ACC112 (cell line): Measurements from ENCODE around the gene RLN3.
A peak's percentile ranks its signal among the peaks of the same experiment; 100 is the strongest.

Source experiments
- H2AFZ ChIP-seq: fragments of 200-600 bp; sonication (generic); one replicate; pipeline ENCODE4 v1.6.0; 2017; ENCODE audit warnings: antibody characterized with exemption, low read length; ENCODE audit not compliant: unreplicated experiment
- H3K27ac ChIP-seq: fragments of 200-600 bp; sonication (generic); 2 replicates; pipeline ENCODE4 v1.5.1; 2014; ENCODE audit warnings: low read depth, mild to moderate bottlenecking, antibody characterized with exemption, low read length, moderate library complexity
- H3K27me3 ChIP-seq: fragments of 200-600 bp; sonication (generic); 2 replicates; pipeline ENCODE4 v1.6.1; 2014; ENCODE audit warnings: mild to moderate bottlenecking, antibody characterized with exemption, low read length, moderate library complexity, mixed read lengths; ENCODE audit not compliant: insufficient read depth
- H3K36me3 ChIP-seq: fragments of 200-600 bp; sonication (generic); 2 replicates; pipeline ENCODE4 v1.6.1; 2016; ENCODE audit warnings: mild to moderate bottlenecking, antibody characterized with exemption, low read length, moderate library complexity, mixed read lengths; ENCODE audit not compliant: insufficient read depth
- H3K4me1 ChIP-seq: fragments of 200-600 bp; sonication (generic); one replicate; pipeline ENCODE4 v1.6.1; 2016; ENCODE audit warnings: low read length, mixed read lengths; ENCODE audit not compliant: insufficient read depth, unreplicated experiment, control insufficient read depth
- H3K4me3 ChIP-seq: fragments of 200-600 bp; sonication (generic); 2 replicates; pipeline ENCODE4 v1.5.1; 2014; ENCODE audit warnings: mild to moderate bottlenecking, low read depth, low read length
- H3K79me2 ChIP-seq: fragments of 200-600 bp; sonication (generic); one replicate; pipeline ENCODE4 v1.6.0; 2016; ENCODE audit warnings: low read length; ENCODE audit not compliant: control insufficient read depth, unreplicated experiment, insufficient read depth

The RLN3 gene

GRCh38 chr19:14066134-14066533 is 38.2 kb downstream of the RLN3 start:
- Histone ChIP-seq H2AFZ (no peak overlapping the region), H3K36me3 (no peaks in the 10 kb centered on the region), H3K4me1 (no peaks in the 10 kb centered on the region), H3K27ac (no peak overlapping the region), H3K79me2 (no peaks in the 10 kb centered on the region), H3K27me3 (no peaks in the 10 kb centered on the region), H3K4me3 (no peak overlapping the region)

DNA sequence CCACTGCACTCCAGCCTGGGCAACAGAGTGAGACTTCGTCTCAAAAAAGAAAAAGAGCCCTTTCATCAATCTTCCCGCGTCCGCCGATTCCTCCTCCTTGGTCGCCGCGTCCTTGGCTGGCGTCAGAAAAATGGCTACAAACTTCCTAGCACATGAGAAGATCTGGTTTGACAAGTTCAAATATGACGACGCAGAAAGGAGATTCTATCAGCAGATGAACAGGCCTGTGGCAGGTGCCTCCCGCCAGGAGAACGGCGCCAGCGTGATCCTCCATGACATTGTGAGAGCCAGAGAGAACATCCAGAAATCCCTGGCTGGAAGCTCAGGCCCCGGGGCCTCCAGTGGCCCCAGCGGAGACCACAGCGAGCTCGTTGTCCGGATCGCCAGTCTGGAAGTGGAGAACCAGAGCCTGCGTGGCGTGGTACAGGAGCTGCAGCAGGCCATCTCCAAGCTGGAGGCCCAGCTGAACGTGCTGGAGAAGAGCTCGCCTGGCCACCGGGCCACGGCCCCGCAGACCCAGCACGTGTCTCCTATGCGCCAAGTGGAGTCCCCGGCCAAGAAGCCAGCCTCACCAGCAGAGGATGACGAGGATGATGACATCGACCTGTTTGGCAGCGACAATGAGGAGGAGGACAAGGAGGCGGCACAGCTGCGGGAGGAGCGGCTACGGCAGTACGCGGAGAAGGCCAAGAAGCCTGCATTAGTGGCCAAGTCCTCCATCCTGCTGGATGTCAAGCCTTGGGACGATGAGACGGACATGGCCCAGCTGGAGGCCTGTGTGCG is 42.5 kb downstream of the RLN3 start:
- Histone ChIP-seq H3K27ac (no peak overlapping the region), H3K4me3 (no peak overlapping the region), H3K79me2 (no peaks in the 10 kb centered on the region)

DNA sequence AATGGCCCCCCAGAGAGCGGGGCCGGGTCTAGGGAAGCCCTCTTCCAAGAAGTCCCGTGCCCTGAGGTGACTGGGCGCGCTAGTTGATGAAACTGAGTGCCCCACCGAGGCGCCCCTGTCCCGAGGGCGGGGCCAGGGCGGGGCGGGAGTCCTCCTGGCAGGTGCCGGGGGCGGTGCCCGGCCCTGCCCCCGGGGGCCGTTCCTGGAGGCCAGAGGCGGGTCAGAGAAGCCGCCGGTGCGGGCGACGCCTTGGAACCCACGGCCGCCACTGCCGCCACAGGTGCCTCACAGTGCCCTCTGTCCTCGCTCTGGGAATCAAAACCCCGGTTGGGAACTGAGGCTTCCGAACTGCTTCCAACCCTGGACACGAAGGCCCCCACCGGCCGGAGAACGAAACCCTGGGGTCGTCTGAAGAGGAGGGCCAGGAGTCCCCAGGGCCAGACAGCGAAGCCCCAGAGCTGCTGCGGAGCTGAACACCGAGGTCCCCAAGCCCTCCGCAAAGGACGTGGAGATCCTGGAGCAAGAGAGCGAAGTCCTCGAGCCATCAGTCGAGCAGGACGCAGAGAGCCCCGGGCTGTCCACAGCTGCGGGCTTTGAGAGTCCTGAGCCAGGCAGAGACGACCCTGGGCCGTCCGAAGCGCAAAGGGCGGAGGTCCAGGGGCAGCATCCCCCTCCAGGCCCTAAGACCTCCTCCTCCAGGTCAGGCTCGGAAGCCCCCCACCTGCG is 44.8 kb downstream of the RLN3 start, which contains the start of gene MISP3:
Gene MISP3 (plus strand): TSS at position 252 of the 726 bp plus-strand sequence. CDS start 524 bp downstream, outside the sequence.
- peaks cover 3% of the 10 kb centered on the region for H3K4me1 ChIP-seq
- peak within 1 kb of the TSS; percentile 92 for H2AFZ ChIP-seq
- no peaks in the 10 kb centered on the region for H3K79me2 ChIP-seq
- H3K27ac ChIP-seq = no peak within 1 kb of the TSS
- no peaks in the 10 kb centered on the region for H3K36me3 ChIP-seq
- H3K4me3 ChIP-seq = peak within 1 kb of the TSS; percentile 92
- no peaks in the 10 kb centered on the region for H3K27me3 ChIP-seq

More for the DNA sequence above, 42.5 kb downstream of the RLN3 start:
- Histone ChIP-seq H3K4me1 (peaks cover 3% of the 10 kb centered on the region), H2AFZ (no peak overlapping the region), H3K27me3 (no peaks in the 10 kb centered on the region), H3K36me3 (no peaks in the 10 kb centered on the region)

DNA sequence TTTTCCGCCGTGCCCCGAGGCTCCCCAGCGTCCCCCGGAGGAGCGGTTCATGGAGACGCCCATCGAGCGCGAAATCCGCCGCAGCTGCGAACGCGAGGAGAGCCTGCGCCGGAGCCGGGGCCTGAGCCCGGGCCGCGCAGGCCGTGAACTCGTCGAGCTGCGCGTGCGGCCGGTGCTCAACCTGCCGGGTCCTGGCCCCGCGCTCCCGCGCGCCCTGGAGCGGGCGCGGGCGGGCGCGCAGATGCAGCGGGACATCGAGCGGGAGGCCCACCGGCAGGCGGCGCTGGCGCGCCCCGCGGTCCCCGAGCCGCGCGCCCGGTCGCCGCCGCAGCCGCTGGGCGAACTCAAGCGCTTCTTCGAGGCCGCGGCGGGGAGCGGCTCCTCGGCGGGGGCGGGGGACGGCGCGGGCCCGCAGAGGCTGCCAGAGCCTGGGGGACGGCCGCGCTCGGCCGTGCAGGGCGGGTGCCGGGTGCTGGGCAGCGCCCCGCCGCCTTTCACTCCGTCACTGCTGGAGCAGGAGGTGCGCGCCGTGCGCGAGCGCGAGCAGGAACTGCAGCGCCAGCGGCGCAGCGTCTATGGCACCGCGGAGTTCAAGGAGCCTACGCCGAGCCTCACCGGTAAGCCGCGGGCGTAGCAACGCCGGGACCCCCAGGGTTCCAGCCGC is 45.4 kb downstream of the RLN3 start:
- peak overlapping the region; percentile 92 for H2AFZ ChIP-seq
- H3K27ac ChIP-seq = no peak overlapping the region
- no peaks in the 10 kb centered on the region for H3K27me3 ChIP-seq
- peak overlapping the region; percentile 92 for H3K4me3 ChIP-seq
- no peaks in the 10 kb centered on the region for H3K36me3 ChIP-seq
- no peaks in the 10 kb centered on the region for H3K79me2 ChIP-seq
- peaks cover 3% of the 10 kb centered on the region for H3K4me1 ChIP-seq

DNA sequence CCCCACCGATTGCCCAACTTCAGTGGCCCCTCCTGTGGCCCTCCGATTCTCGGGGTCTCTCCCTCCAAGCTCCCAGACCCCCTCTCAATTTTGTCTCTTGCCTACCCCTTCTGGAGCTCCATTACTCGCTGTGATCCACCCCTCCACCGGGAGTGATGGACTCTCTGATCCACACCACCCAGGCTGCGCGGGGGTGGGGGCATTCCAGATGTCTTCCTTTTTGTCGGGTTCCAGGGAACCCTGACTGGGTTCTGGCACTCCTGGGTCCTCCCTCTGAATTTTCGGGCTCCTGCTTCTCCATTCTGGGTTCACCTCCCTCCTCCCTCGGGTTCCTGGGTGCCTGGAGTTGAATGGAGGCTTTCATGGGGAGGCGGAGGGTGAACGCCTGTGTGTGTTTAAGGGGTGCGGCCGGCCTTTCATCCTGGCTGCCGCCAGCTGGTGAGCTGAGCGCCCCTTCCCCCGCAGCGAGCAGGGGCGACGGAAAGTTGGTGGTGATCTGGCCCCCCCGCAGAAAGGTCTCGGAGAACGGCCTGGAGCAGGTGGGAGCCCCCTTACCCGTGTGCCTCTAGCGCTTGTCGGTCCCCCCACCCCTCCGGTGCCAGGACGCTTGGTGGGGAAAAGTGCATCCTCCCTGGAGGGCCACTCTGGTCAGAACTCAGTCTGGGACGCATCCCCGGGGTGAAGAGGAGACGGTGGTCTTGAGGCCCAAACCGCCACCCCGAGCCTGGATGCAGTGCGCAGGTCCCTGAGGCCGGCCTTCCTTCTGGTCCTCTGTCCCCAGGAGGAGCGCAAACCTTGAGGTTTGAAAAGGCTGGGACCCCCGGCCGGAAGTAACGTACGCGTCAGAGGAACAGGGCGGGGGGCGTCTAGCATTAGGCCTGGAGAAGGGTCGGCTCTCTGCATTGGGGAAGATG is 46.2 kb downstream of the RLN3 start:
- Histone ChIP-seq H3K4me3 (peak overlapping the region; percentile 92), H3K79me2 (no peaks in the 10 kb centered on the region), H3K4me1 (peaks cover 3% of the 10 kb centered on the region), H3K27me3 (no peaks in the 10 kb centered on the region), H3K36me3 (no peaks in the 10 kb centered on the region), H3K27ac (no peak overlapping the region), H2AFZ (peak overlapping the region; percentile 92)

DNA sequence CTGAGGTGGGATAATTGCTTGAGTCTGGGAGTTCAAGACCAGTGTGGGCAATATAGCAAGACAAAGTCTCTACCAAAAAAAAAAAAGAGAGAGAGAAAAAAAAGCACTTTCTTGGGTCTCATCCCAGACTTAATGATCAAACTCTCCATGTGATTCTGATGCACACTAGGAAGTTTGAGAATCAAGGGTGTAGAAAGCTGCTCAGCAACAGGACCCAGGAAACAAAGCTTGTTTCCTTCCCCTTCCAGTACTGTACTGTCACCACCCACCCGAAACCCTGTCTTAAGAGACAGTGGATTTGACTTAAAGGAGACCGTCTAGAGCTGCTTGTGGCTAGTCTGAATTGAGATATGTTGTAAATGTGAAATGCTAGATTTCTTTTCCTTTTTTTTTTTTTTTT is 50.5 kb downstream of the RLN3 start:
- Histone ChIP-seq H3K27me3 (no peaks in the 10 kb centered on the region), H3K36me3 (no peaks in the 10 kb centered on the region), H3K4me3 (no peak overlapping the region), H3K27ac (no peak overlapping the region), H3K79me2 (peaks cover 6% of the 10 kb centered on the region), H2AFZ (no peak overlapping the region), H3K4me1 (peaks cover 10% of the 10 kb centered on the region)
